PFSK-1 (cell line): Measurements from ENCODE around the gene ANKRD33B.

Source experiments
- FOXP2 ChIP-seq: optimal IDR thresholded peaks from 2 replicates; pipeline ENCODE3; 2011; ENCODE audit warnings: borderline replicate concordance, control low read depth, inconsistent platforms; ENCODE audit not compliant: insufficient read depth; ENCODE audit errors: extremely low read length, extremely low read depth
- POLR2AphosphoS5 ChIP-seq: IDR thresholded peaks from 2 replicates; pipeline ENCODE4 v1.6.1; 2012; ENCODE audit warnings: low read depth, mild to moderate bottlenecking, control low read depth, low read length, moderate library complexity
- REST ChIP-seq, 2 experiments: IDR thresholded peaks; 2 replicates each; pipeline versions ENCODE4 v1.6.1 to v1.8.0; 2011 to 2012; ENCODE audit warnings: low read depth in 2 of 2, low read length in 2 of 2, control low read depth in 1 of 2, inconsistent platforms in 1 of 2, mild to moderate bottlenecking in 1 of 2, moderate library complexity in 1 of 2; ENCODE audit not compliant: insufficient read depth in 1 of 2
- SIN3A ChIP-seq: IDR thresholded peaks from 2 replicates; pipeline ENCODE4 v1.6.1; 2012; ENCODE audit warnings: mild to moderate bottlenecking, low read length, moderate library complexity, borderline replicate concordance; ENCODE audit not compliant: insufficient read depth
- TAF1 ChIP-seq: IDR thresholded peaks from 2 replicates; pipeline ENCODE4 v1.6.1; 2012; ENCODE audit warnings: low read length, control low read depth, borderline replicate concordance; ENCODE audit not compliant: insufficient read depth

Gene ANKRD33B

GRCh38 chr5:10611290-10611689 is 47.4 kb downstream of the ANKRD33B start:
- TF ChIP-seq FOXP2 (no peak), SIN3A (no peak)

- TF ChIP-seq TAF1 (no peak), POLR2AphosphoS5 (no peak), FOXP2 (no peak), SIN3A (no peak), REST (IDR thresholded peaks at IDR 0.05; ENCODE audit: insufficient read depth in 1 of 2, low read depth in 2 of 2, low read length in 2 of 2) (no peak)
Measured at GRCh38 chr5:10612251-10612650, 48.4 kb downstream of the ANKRD33B start.

GRCh38 chr5:10615693-10616092 is 51.8 kb downstream of the ANKRD33B start:
- TF ChIP-seq REST (IDR thresholded peaks at IDR 0.05; ENCODE audit: insufficient read depth in 1 of 2, low read depth in 2 of 2, low read length in 2 of 2) (no peak), FOXP2 (no peak), SIN3A (no peak), TAF1 (no peak), POLR2AphosphoS5 (no peak)

GRCh38 chr5:10617103-10617502 is 53.2 kb downstream of the ANKRD33B start:
- TF ChIP-seq REST (IDR thresholded peaks at IDR 0.05; ENCODE audit: insufficient read depth in 1 of 2, low read depth in 2 of 2, low read length in 2 of 2) (no peak), TAF1 (no peak), FOXP2 (no peak), POLR2AphosphoS5 (no peak), SIN3A (no peak)

- TF ChIP-seq FOXP2 (no peak), POLR2AphosphoS5 (no peak), TAF1 (no peak)
Measured at GRCh38 chr5:10618311-10618710, 54.4 kb downstream of the ANKRD33B start.

- TF ChIP-seq SIN3A, result no peak
- no peak for TF ChIP-seq POLR2AphosphoS5
- TF ChIP-seq TAF1, result no peak
Measured at GRCh38 chr5:10619649-10620048, 55.8 kb downstream of the ANKRD33B start.

GRCh38 chr5:10620346-10620745 is 56.5 kb downstream of the ANKRD33B start:
- TF ChIP-seq POLR2AphosphoS5 (no peak), SIN3A (no peak), TAF1 (no peak), FOXP2 (no peak), REST (IDR thresholded peaks at IDR 0.05; ENCODE audit: insufficient read depth in 1 of 2, low read depth in 2 of 2, low read length in 2 of 2) (no peak)
